GM10266 (cell line): ENCODE data around the gene PTPRT.

Source experiments
- DNase-seq: peaks from one replicate; pipeline ENCODE4 v3.0.0; 2012; ENCODE audit errors: extremely low spot score
- TF ChIP-seq, protein P1 (sequence below): IDR thresholded peaks from 2 replicates; pipeline ENCODE4 v1.5.1; 2012; ENCODE audit warnings: mild to moderate bottlenecking, low read depth; ENCODE audit not compliant: control insufficient read depth, insufficient read depth; ENCODE audit errors: missing control alignments

PTPRT gene

GRCh38 chr20:42961771-42962170 is 227.9 kb downstream of the PTPRT start:
- TF ChIP-seq, protein P1, sequence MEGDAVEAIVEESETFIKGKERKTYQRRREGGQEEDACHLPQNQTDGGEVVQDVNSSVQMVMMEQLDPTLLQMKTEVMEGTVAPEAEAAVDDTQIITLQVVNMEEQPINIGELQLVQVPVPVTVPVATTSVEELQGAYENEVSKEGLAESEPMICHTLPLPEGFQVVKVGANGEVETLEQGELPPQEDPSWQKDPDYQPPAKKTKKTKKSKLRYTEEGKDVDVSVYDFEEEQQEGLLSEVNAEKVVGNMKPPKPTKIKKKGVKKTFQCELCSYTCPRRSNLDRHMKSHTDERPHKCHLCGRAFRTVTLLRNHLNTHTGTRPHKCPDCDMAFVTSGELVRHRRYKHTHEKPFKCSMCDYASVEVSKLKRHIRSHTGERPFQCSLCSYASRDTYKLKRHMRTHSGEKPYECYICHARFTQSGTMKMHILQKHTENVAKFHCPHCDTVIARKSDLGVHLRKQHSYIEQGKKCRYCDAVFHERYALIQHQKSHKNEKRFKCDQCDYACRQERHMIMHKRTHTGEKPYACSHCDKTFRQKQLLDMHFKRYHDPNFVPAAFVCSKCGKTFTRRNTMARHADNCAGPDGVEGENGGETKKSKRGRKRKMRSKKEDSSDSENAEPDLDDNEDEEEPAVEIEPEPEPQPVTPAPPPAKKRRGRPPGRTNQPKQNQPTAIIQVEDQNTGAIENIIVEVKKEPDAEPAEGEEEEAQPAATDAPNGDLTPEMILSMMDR: no peak
- no peak for DNase-seq

DNA sequence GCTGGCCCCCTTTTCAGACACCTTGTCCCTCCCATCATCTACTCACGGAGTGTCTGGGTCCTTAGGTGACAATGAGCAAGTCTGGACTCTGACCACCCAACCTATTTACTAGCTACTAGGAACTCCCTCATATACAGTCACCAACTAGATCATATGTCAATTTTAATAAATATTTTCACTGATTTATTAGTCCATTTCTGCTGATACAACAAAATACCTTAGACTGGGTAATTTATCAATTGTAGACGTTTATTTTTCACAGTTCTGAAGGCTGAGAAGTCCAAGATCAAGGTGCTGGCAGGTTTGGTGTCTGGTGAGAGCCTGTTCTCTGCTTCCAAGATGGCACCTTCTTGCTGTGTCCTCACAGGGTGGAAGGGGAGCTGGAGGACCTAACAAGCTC is 229.7 kb downstream of the PTPRT start:
- TF ChIP-seq, protein P1: no peak
- no peak for DNase-seq

GRCh38 chr20:42958367-42959069 is 231.2 kb downstream of the PTPRT start:
- DNase-seq: no peak
- TF ChIP-seq, protein P1: no peak

DNA sequence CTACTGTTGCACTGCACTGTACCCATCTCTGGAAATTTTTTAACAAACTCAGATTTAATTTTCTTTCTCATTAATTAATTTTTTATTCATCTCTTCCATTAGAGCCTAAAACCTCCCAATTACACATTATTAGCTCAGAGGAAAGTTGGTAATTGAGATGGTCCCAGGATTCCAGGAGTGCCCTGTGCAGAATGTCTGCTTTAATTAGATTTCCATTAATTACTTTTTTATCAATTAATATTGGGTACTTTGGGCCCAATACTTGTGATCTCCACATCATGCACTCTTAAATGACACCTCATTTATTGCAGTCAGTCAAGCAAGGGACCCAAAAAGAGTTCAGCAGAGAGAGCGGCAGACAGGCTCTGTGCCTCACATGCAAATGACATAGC is 232.0 kb downstream of the PTPRT start:
- TF ChIP-seq, protein P1: no peak
- no peak for DNase-seq

DNA sequence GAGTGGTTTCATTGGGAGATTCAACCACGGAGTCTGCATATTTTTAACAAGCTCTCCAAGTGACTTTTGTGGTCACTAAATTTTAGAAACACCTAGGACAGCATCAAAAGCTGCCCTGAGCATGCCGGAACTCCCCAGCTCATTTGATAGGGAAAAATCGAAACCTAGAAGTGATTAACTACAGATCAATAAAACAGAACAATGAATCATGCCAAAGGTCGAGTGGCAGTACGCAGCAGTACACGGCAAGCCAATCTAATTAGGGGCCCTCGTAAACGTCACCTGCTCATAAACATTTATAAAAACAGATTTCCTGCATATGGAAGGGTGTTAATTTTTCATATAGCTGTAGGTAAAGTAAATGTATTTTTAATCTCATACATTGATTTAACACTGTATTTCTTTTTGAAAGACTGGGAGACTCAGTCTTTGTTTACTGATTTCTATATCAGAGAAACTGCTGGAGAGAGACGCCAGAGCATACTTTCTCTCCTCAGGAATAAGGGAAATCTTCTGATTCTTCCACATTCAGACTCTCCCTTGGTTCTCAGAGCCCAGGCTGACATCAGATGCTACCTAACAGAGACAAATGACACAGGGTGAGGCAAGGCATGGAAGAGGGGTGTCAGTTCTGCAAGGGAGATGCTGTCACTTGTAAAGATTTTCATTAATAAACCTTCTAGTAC is 232.5 kb downstream of the PTPRT start:
- TF ChIP-seq, protein P1: no peak
- no peak for DNase-seq

GRCh38 chr20:42955713-42956112 is 234.0 kb downstream of the PTPRT start:
- DNase-seq: no peak
- TF ChIP-seq, protein P1: no peak

DNA sequence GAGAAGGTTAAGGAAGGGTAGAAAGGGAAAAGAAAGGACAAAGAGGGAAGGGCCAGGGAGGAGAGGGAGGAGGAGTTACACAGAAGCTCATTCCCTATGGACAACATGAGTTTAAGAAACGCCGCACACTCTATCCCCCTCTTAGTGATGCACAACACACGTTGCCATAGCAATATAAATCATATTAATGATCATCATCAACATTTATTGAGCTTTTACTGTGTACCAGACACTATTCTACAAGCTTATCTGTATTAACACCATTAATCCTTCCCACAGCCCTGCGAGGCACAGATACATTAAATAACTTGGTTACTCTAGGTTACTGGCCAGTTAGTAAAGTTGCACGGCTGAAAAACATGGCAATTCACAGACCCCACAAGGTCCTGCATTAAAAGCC is 234.8 kb downstream of the PTPRT start:
- no peak for DNase-seq
- TF ChIP-seq, protein P1: no peak
